Right forelimb (tissue), 1 donor: ENCODE measurements around the gene SOX10.

Experiments used
- DNase-seq: peaks from one replicate; pipeline ENCODE4 v3.0.0-alpha.2; 2018

The SOX10 gene

GRCh38 chr22:37929390-37929789 is 55.0 kb downstream of the SOX10 start:
- no peak for DNase-seq

- no peak for DNase-seq
These were observed 56.8 kb downstream of the SOX10 start for GRCh38 chr22:37927637-37927936.

- DNase-seq, result no peak
These were observed 57.4 kb downstream of the SOX10 start for GRCh38 chr22:37926771-37927636.

GRCh38 chr22:37926358-37926757 is 58.0 kb downstream of the SOX10 start:
- DNase-seq, result no peak

GRCh38 chr22:37925767-37926166 is 58.6 kb downstream of the SOX10 start:
- no peak for DNase-seq

- no peak for DNase-seq
These were observed 59.0 kb downstream of the SOX10 start for GRCh38 chr22:37925330-37925729.

GRCh38 chr22:37924386-37925065 is 59.8 kb downstream of the SOX10 start:
- DNase-seq, result no peak

GRCh38 chr22:37923927-37924326 is 60.4 kb downstream of the SOX10 start:
- DNase-seq, result no peak
